Measurements from ENCODE around the gene FHAD1.
A peak's percentile ranks its signal among the peaks of the same experiment; 100 is the strongest.

FHAD1 gene

GRCh38 chr1:15326691-15327588 lies 79.9 kb downstream of the FHAD1 start:
- DNase-seq (ENCODE audit: low spot score): peak; percentile 82

GRCh38 chr1:15328351-15329103 lies 81.5 kb downstream of the FHAD1 start:
- DNase-seq (ENCODE audit: low spot score): no peak

GRCh38 chr1:15329104-15329820 lies 82.2 kb downstream of the FHAD1 start:
- DNase-seq (ENCODE audit: low spot score): no peak

- DNase-seq (ENCODE audit: low spot score): no peak
Measured at GRCh38 chr1:15330028-15330427, 83.0 kb downstream of the FHAD1 start.

- DNase-seq (ENCODE audit: low spot score): no peak
Measured at GRCh38 chr1:15331180-15331579, 84.2 kb downstream of the FHAD1 start.

- no peak for DNase-seq (ENCODE audit: low spot score)
Measured at GRCh38 chr1:15331734-15332133, 84.7 kb downstream of the FHAD1 start.

- DNase-seq (ENCODE audit: low spot score): no peak
Measured at GRCh38 chr1:15332525-15332924, 85.5 kb downstream of the FHAD1 start.

GRCh38 chr1:15332952-15333715 lies 86.1 kb downstream of the FHAD1 start:
- DNase-seq (ENCODE audit: low spot score): no peak

GRCh38 chr1:15334995-15335394 lies 88.0 kb downstream of the FHAD1 start:
- DNase-seq (ENCODE audit: low spot score): no peak

GRCh38 chr1:15336866-15337265 lies 89.8 kb downstream of the FHAD1 start:
- no peak for DNase-seq (ENCODE audit: low spot score)

GRCh38 chr1:15337656-15338402 lies 90.8 kb downstream of the FHAD1 start:
- DNase-seq (ENCODE audit: low spot score): no peak

- DNase-seq (ENCODE audit: low spot score): no peak
Measured at GRCh38 chr1:15339570-15339969, 92.5 kb downstream of the FHAD1 start.

- DNase-seq (ENCODE audit: low spot score): no peak
Measured at GRCh38 chr1:15341228-15341627, 94.2 kb downstream of the FHAD1 start.

- no peak for DNase-seq (ENCODE audit: low spot score)
Measured at GRCh38 chr1:15341634-15342407, 94.8 kb downstream of the FHAD1 start.

GRCh38 chr1:15342408-15342967 lies 95.5 kb downstream of the FHAD1 start:
- no peak for DNase-seq (ENCODE audit: low spot score)

GRCh38 chr1:15343099-15343498 lies 96.1 kb downstream of the FHAD1 start:
- DNase-seq (ENCODE audit: low spot score): no peak

GRCh38 chr1:15343729-15344128 lies 96.7 kb downstream of the FHAD1 start:
- no peak for DNase-seq (ENCODE audit: low spot score)

GRCh38 chr1:15344380-15344779 lies 97.4 kb downstream of the FHAD1 start:
- no peak for DNase-seq (ENCODE audit: low spot score)

- DNase-seq (ENCODE audit: low spot score): no peak
Measured at GRCh38 chr1:15344800-15345704, 98.0 kb downstream of the FHAD1 start.

Measured in ecto neural progenitor cell (in vitro differentiated cells).